Measurements from ENCODE around the gene PPP1R13L.

DNA sequence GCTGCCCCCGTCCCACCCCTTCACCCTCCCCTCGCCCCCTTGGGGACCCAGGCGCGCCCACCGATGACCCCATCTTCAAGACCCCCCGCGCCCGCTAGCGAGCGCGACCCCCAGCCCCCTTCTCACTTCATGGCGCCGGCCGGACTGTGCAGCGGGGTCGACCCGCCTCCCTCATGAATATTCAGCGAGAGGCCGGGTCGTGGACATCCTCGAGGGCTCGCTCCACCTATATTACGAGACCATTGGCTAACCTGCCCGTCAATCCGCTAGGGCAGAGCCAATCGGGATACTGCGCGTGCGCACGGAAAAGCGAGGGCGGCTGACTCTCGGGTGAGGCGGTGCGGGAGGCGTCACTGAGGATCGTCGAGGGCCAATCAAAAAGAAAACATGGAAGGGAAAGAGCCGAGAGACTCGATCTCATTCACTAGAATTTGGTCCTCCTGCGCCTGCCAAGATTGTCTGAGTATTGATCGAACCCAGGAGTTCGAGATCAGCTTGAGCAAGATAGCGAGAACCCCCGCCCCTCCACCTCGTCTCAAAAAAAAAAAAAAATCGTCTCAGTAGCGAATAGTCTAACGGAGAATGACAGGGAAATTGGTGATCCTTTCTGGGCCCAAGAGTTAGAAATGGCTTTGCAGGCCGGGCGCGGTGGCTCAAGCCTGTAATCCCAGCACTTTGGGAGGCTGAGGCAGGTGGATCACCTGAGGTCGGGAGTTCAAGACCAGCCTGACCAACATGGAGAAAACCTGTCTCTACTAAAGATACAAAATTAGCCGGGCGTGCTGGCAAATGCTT, 34.3 kb downstream of the PPP1R13L start, which contains the start of gene ERCC2:
- TF ChIP-seq, protein P1, sequence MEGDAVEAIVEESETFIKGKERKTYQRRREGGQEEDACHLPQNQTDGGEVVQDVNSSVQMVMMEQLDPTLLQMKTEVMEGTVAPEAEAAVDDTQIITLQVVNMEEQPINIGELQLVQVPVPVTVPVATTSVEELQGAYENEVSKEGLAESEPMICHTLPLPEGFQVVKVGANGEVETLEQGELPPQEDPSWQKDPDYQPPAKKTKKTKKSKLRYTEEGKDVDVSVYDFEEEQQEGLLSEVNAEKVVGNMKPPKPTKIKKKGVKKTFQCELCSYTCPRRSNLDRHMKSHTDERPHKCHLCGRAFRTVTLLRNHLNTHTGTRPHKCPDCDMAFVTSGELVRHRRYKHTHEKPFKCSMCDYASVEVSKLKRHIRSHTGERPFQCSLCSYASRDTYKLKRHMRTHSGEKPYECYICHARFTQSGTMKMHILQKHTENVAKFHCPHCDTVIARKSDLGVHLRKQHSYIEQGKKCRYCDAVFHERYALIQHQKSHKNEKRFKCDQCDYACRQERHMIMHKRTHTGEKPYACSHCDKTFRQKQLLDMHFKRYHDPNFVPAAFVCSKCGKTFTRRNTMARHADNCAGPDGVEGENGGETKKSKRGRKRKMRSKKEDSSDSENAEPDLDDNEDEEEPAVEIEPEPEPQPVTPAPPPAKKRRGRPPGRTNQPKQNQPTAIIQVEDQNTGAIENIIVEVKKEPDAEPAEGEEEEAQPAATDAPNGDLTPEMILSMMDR (IDR thresholded peaks at IDR 0.05; ENCODE audit: low read length) = no peak
- TF ChIP-seq EZH2 (IDR thresholded peaks at IDR 0.05; ENCODE audit: borderline replicate concordance, low read length) = no peak
